CD4-positive, alpha-beta T cell treated with Interleukin-4 for 1 hour (primary cell): Measurements from ENCODE around the gene CARHSP1.
"Not testable (repeated sequence)": the region's sequence is repeated elsewhere in the genome, so short reads cannot be mapped to it uniquely, and the experiment has no call there.

Experiments used
- DNase-seq, 2 donors: peaks; one replicate each; pipeline ENCODE4 v3.0.0-alpha.2; 2020 to 2022

Gene CARHSP1

GRCh38 chr16:8868416-8869211 lies at the start of gene CARHSP1:
CARHSP1 (minus strand) TSS chr16:8869006; CDS start chr16:8859328, 9,678 bp downstream.
- DNase-seq: peak; percentile 83

GRCh38 chr16:8917336-8917735 lies 48.5 kb upstream of the CARHSP1 start:
- not testable (repeated sequence) for DNase-seq

DNA sequence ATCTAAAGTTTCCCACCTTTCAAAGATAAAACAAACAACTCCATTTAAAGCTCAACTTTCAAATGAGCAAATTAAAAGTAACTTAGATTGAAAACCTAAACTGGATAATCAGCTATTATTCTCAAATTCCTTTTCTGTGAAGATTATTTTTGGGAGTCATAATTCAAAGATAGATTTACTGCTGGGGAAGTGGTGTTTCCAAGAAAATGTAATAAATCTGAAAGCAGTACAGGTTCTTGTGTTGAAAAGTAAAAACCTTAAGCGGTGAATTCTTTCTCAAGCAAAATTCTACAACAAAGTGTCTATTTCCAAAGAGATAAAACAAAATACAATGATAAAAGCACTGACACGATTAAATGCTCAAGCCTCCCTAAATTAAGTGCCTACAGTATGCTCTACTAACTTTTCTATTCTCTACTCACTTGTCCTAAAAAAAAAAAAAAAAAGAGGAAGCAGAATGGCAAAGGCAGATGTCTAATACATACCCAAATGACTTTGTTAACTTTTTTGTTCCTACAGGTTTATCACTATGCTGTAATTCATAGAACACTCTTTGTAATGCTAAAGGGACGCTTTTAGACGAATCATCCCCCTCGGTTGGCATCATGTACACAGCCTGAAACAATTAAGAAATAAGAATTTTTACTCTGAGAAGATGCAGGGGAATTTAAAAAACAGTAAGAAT lies 47.9 kb upstream of the CARHSP1 start:
- DNase-seq: no peak

- no peak for DNase-seq
These were observed 47.0 kb upstream of the CARHSP1 start for GRCh38 chr16:8915722-8916301.

- DNase-seq: no peak
These were observed 45.3 kb upstream of the CARHSP1 start for GRCh38 chr16:8914098-8914497.

DNA sequence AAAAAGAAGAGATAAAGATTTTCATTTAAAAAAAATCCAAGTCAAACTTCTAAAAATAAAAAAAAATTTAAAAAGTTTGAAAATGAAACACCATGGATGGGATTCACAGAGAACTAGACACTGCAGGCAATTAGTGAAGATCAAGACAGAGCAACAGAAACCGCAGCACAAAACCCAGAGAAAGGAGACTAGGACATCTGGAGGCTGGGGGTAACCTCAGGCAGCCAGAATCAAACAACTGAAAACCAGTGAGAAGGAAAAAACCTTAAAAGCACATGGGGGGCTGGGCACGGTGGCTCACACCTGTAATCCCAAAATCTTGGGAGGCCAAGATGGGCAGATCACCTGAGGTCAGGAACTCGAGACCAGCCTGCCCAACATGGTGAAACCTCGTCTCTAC lies 44.0 kb upstream of the CARHSP1 start:
- DNase-seq: no peak

DNA sequence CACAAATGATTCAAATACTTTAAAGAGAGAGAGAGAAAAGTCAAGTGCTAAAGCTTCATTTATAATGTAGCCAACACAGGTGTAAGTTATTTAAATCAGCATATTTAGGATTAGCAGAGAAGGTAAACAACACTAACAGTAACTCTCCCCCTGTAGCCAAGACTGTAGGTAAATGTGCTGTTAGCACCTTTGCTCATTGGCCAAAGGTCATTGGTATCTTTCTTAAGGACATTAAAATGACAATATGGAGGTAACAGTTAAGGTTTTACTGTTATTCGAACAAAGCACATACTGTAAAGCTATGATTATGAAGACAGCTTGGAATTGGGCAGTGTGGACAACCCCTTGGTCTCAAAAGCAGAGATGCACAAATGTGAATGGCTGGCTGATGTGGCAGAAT lies 42.0 kb upstream of the CARHSP1 start:
- no peak for DNase-seq

- DNase-seq: no peak
These were observed 40.1 kb upstream of the CARHSP1 start for GRCh38 chr16:8908810-8909468.

- DNase-seq: no peak
These were observed 38.3 kb upstream of the CARHSP1 start for GRCh38 chr16:8907096-8907495.

GRCh38 chr16:8905795-8906591 lies 37.2 kb upstream of the CARHSP1 start:
- no peak for DNase-seq

DNA sequence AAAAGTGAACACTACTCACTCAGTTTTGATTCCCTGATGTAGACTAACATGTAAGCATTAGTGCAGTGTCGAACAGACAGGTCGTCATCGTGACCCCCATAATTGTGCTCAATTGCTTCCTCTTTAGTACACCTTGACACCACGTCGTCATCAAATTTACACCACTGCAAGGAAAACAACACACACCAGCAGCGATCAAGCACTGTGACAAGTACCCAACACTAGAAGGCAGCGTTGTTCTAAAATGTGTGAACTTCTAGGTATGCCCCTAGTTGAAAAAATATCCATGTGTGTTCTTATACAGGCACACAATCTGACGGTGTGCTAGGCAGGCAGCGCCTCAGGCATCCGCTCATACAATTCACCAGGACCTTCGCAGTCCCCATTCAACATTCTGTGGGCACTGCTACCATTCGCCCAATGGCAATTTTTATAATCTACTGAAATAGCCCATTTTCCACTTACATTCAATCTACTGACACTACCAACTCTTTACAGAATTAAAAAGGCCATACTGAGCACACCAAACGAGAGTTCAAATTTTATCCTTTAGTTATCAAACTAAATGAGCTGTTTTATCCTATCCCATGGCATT lies 36.5 kb upstream of the CARHSP1 start:
- peak; percentile 27 to 38 for DNase-seq

GRCh38 chr16:8904018-8904430 lies 35.2 kb upstream of the CARHSP1 start:
- DNase-seq: no peak

DNA sequence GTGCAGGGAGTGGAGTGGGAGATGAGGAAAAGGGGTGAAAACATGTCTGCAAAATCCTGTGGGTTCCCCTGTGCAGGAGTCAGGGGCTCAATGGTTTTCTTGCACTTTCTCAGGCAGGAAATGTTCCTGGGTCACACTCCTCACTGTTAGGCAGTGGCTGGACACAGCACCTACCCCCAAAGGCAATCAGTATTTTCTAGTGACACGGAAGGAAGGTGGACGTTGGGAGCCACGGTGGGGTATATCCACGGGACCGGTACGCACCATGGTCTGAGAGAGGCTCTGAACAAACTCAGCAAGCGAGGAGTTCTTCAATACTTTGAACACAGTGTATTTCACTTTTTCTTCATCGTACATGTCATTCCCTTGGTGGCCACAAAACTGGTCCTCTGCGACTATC lies 34.2 kb upstream of the CARHSP1 start:
- DNase-seq: no peak

DNA sequence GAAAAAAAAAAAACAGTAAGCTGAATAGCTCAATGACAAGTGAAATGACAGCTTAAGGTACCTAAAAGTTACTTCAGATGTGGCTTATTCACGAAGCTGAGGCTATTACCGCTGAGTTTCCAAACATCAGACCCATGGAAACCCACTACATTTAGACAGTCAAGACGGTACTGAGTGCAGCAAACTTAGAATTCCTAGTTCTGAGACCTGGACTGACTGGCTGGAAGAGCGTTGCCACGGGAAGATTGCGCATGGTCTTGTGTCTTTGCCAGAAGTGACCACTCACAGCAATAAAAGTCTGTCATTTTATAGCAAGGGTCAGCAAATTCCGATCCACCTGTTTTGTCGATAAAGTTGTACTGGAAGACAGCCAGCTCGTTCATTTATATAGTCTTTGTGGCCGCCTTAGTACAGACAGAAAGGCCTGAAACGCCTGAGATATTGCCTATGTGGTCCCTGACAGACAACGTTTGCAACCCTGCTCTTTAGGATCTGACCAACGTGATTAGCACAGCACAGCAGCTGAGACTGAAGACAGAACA lies 32.6 kb upstream of the CARHSP1 start:
- DNase-seq: no peak

- DNase-seq: no peak
These were observed 31.5 kb upstream of the CARHSP1 start for GRCh38 chr16:8900343-8900742.

DNA sequence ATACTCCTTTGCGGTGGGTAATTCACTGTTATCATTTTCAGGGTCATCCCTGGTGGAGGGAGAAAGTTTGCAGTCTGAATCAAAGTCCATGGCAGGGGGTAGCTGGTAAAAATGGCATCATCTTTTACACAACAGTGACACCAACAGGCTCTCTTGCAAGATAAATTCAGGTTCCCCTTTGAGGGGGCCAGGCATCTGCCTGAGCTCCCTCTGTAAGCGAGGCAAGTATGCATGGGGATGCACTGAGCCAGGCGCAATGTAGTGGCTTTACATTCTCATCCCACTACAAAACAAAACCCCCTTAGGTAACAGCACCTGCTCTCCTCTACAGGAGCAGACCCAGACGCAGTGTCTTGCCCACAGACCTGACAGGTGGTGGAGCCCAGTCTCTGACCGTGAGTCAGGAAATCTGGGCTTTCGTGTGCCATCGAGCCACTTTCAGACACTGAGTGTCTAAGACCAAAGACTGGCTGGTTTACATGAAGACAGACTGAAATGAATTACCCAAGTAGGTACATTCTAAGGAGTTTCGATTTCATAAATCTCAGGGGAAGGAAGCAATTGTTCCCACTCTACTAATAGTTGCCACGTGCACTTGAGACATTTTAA lies 31.0 kb upstream of the CARHSP1 start:
- no peak for DNase-seq

DNA sequence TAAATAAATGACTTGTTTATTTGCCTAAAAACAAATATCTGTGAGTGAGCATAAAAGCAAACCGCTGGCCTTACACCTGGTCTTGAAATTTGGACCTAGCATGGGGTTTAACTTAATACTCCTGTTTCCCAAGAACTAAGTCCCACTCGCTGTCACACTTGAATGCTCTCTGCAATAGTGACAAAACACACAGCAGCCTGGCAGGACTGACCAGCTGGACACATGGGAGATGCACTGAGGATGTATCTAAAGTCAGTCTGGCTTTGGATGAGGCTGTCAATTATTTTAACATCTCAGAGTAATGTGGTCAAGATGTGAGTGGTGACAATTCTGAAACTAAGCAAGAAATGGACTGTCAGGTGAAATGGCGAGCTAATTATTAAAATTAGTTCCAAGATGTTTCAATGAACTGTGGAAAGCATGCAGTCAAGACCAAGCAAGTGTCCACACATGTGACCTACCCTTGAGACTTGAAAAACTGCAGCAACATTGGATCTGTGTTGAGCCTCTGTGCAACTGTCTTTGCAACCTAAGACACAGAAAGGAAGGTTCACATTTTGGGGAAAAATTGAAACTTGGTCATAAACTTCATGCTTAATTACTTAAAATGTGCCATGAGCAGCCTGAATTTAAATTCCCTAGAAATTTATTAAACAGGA lies 30.0 kb upstream of the CARHSP1 start:
- DNase-seq: no peak

- DNase-seq: no peak
These were observed 26.0 kb upstream of the CARHSP1 start for GRCh38 chr16:8894736-8895334.

DNA sequence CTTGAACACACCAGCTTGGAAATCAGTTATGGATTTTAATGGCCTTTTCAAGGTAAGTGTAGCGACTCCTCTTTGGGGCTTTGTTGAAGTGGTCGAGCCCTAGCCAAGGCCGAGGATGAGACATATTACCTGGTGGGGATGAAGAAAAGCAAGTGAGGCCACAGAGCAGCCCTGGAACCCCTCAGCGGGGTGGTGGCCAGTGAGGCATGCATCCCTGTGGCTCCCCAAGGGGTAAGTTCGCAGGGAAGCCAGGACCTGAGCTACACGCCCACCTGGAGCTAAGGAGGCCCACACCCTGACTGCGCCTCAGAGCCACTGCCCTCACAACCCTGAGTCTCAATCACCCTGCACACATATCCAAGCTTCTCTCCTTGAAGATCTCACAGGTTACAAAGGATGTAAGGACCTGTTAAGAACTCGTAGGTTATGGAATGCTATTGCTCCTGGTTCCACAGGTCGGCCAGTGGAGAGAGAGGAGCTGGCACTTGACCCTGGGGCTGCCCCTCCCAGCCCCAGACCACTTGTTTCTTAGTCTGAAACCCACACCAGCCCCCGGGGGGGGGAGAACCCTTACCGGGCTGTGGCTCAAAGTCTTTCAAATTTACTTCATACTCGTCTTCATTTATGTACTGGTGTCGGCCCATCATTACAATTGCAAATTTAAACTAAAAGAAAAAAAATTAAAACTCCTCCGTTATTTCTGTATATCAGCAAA lies 25.3 kb upstream of the CARHSP1 start:
- no peak for DNase-seq

DNA sequence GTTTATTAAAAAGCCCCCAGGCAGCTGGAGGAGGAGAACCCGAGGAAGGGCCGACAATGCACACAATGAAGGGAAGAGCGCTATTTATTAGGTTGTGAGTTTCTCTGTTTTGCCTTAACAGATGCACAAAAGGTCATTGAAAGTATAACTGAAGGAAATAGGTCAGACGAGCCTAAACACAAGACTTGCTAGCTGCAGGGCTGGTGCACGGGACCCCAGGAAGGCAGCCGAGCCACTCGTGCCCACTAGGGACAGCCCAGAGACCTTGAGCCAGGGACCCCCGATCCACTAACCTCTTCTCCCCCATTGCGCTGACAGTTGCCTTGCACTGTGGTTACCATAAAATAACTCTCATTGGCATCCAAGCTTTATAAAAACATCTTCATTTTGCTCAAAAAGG lies 24.6 kb upstream of the CARHSP1 start:
- no peak for DNase-seq
